ENCODE data around the gene ARID1B. TPM values are rescaled to one million over a fixed set of nuclear protein-coding genes. Genes with fewer than 3 reads are reported as not detected.

ARID1B gene
- total and polyA plus RNA-seq, 2 of the 13 experiments (the other 11 are each of a cell fraction or from before 2014, with no cell fraction given), result 20.1 to 32.6 TPM

- TF ChIP-seq ZBTB44 (CRISPR knock-in tag; IDR thresholded peaks at IDR 0.05) (no peak), ISL2 (CRISPR knock-in tag; IDR thresholded peaks at IDR 0.05) (peak; percentile 49; the same call in 1 of the 2 replicates), ZNF713 (CRISPR knock-in tag; IDR thresholded peaks at IDR 0.05) (no peak), ZNF816 (CRISPR knock-in tag; IDR thresholded peaks at IDR 0.05; ENCODE audit: borderline replicate concordance) (no peak; the same call in 1 of the 2 replicates), TFDP2 (CRISPR knock-in tag; IDR thresholded peaks at IDR 0.05) (peak; percentile 37; the same call in 1 of the 2 replicates), PHF8 (CRISPR knock-in tag; IDR thresholded peaks at IDR 0.05) (peak; percentile 45; the same call in 1 of the 2 replicates), ZNF251 (CRISPR knock-in tag; IDR thresholded peaks at IDR 0.05) (no peak), TEAD3 (CRISPR knock-in tag; optimal IDR thresholded peaks at IDR 0.05; ENCODE audit: borderline replicate concordance) (no peak), PAF1 (CRISPR knock-in tag; IDR thresholded peaks at IDR 0.05) (no peak), ZNF839 (CRISPR knock-in tag; IDR thresholded peaks at IDR 0.05; ENCODE audit: borderline replicate concordance) (no peak), ZNF780A (CRISPR knock-in tag; IDR thresholded peaks at IDR 0.05) (no peak), HNRNPK (IDR thresholded peaks at IDR 0.05; ENCODE audit: low read depth, low read length, poor library complexity, severe bottlenecking) (no peak), ONECUT2 (CRISPR knock-in tag; IDR thresholded peaks at IDR 0.05) (no peak), ZNF546 (CRISPR knock-in tag; conservative IDR thresholded peaks at IDR 0.05) (no peak), ZFAT (CRISPR knock-in tag; conservative IDR thresholded peaks at IDR 0.05) (no peak), ZNF496 (CRISPR knock-in tag; IDR thresholded peaks at IDR 0.05; ENCODE audit: insufficient replicate concordance) (no peak), SMAD1 (CRISPR knock-in tag; IDR thresholded peaks at IDR 0.05; ENCODE audit: borderline replicate concordance, low read depth) (no peak), ZNF777 (CRISPR knock-in tag; IDR thresholded peaks at IDR 0.05) (no peak), ZNF605 (CRISPR knock-in tag; IDR thresholded peaks at IDR 0.05) (peak; percentile 68; the same call in 1 of the 2 replicates), E2F5 (CRISPR knock-in tag; conservative IDR thresholded peaks at IDR 0.05) (no peak), ZNF670 (CRISPR knock-in tag; IDR thresholded peaks at IDR 0.05; ENCODE audit: borderline replicate concordance) (no peak), AFF4 (CRISPR knock-in tag; IDR thresholded peaks at IDR 0.05) (no peak)
Observed at GRCh38 chr6:156933201-156934068, 156.3 kb downstream of the ARID1B start (continued).
